Measurements from ENCODE around the gene TSC22D3.

TSC22D3 gene

DNA sequence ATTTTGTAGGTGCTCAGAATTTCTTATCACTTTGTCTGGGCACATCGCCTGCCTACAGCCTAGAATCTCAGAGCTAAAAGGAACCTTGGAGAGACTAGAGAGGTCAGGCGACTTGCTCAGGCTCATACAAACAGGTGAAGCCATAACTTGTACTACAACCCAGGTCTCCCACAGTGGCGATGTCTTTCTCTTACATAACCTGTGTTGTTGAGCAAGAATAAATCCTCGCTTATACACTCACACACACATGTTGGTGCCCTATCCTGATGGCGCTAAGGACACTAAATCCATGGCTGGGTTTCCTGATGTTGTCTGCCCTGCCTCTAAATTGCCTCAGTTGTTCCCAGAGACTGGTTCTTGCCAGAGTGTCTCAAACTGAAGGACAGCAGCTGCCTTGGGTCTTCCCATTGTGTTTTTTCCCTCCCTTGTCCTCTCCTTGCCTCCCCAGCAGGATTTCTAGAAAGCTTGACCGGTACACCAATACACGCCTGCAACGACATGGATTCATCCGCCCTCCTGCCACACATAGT is 1.6 kb downstream of the TSC22D3 start:
- DNase-seq (ENCODE audit: low read depth), result no peak
- TF ChIP-seq POLR2A (IDR thresholded peaks at IDR 0.05; ENCODE audit: extremely low read depth, insufficient read length) (no peak), MYC (IDR thresholded peaks at IDR 0.05; ENCODE audit: low read depth, low read length) (no peak)
- TF ChIP-seq, protein P1, sequence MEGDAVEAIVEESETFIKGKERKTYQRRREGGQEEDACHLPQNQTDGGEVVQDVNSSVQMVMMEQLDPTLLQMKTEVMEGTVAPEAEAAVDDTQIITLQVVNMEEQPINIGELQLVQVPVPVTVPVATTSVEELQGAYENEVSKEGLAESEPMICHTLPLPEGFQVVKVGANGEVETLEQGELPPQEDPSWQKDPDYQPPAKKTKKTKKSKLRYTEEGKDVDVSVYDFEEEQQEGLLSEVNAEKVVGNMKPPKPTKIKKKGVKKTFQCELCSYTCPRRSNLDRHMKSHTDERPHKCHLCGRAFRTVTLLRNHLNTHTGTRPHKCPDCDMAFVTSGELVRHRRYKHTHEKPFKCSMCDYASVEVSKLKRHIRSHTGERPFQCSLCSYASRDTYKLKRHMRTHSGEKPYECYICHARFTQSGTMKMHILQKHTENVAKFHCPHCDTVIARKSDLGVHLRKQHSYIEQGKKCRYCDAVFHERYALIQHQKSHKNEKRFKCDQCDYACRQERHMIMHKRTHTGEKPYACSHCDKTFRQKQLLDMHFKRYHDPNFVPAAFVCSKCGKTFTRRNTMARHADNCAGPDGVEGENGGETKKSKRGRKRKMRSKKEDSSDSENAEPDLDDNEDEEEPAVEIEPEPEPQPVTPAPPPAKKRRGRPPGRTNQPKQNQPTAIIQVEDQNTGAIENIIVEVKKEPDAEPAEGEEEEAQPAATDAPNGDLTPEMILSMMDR (IDR thresholded peaks at IDR 0.05; ENCODE audit: low read depth, low read length), result no peak
- TF ChIP-seq, protein P2, sequence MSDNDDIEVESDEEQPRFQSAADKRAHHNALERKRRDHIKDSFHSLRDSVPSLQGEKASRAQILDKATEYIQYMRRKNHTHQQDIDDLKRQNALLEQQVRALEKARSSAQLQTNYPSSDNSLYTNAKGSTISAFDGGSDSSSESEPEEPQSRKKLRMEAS (IDR thresholded peaks at IDR 0.05; ENCODE audit: low read depth, low read length), result no peak
- H3K4me3 ChIP-seq (ENCODE audit: low read depth, low read length), result no peak overlapping the region

- DNase-seq (ENCODE audit: low read depth), result no peak
- H3K4me3 ChIP-seq (ENCODE audit: low read depth, low read length), result no peak overlapping the region
- TF ChIP-seq MYC (IDR thresholded peaks at IDR 0.05; ENCODE audit: low read depth, low read length) (no peak), POLR2A (IDR thresholded peaks at IDR 0.05; ENCODE audit: extremely low read depth, insufficient read length) (no peak)
- TF ChIP-seq, protein P2 (IDR thresholded peaks at IDR 0.05; ENCODE audit: low read depth, low read length), result no peak
- TF ChIP-seq, protein P1 (IDR thresholded peaks at IDR 0.05; ENCODE audit: low read depth, low read length), result no peak
Observed at GRCh38 chrX:107773206-107773605, 2.4 kb downstream of the TSC22D3 start.

DNA sequence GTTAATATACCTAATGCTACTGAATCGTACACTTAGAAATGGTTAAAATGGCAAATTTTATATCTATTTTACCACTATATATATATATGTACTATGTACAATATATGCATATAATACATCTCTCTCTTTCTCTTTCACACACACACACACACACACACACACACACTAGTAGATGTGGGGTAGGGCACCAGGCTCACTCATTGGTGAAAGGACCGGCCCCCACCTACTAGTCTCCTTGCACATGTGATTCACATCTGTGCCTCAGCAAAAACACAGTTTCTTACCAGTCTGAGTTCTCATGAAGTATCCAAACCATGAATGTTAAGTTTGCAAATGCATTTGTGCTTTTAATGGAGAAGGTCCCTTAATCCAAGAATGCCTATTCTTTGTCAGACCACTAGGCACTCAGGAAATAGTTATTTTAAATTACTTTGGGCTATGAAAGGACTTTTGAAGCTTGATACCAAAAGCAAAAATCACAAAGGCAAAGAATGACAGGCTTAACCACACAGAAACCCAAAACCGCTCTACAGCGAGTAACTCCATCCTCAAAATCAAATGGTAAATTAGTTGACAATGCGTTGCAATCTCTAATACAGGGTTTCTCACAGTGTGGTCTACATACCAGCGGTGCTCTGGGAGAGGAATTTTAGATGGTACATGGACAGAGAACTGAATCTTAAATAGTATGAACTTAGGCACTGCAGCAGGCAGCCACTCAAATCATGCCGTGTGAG is 5.8 kb downstream of the TSC22D3 start:
- no peak for DNase-seq (ENCODE audit: low read depth)
- no peak overlapping the region for H3K4me3 ChIP-seq (ENCODE audit: low read depth, low read length)
- no peak for TF ChIP-seq POLR2A (IDR thresholded peaks at IDR 0.05; ENCODE audit: extremely low read depth, insufficient read length)
- TF ChIP-seq, protein P1 (IDR thresholded peaks at IDR 0.05; ENCODE audit: low read depth, low read length), result no peak
- TF ChIP-seq, protein P2 (IDR thresholded peaks at IDR 0.05; ENCODE audit: low read depth, low read length), result no peak
- TF ChIP-seq MYC (IDR thresholded peaks at IDR 0.05; ENCODE audit: low read depth, low read length), result no peak

DNA sequence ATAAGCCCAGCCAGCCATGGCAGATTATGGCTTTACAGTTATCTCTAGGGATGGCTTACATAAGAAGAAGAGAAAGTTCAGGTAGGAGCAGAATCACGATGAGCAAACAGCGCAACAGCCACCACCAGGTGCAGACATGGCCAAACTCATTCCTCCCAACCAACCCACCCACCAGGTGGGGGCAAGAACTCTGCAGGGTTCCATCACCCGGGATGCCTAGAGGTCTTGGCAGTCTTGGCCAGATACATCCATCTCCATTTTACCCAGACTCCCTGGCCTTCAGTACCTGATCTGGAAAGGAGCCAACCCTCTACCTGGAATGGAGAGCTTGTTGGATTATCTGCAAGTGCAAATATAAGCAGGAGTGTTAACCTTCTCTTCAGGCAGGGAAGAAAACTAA is 7.5 kb downstream of the TSC22D3 start:
- H3K4me3 ChIP-seq (ENCODE audit: low read depth, low read length), result no peak overlapping the region
- no peak for DNase-seq (ENCODE audit: low read depth)
- TF ChIP-seq, protein P1 (IDR thresholded peaks at IDR 0.05; ENCODE audit: low read depth, low read length), result no peak

GRCh38 chrX:107766470-107767150 is 9.0 kb downstream of the TSC22D3 start:
- no peak for TF ChIP-seq POLR2A (IDR thresholded peaks at IDR 0.05; ENCODE audit: extremely low read depth, insufficient read length)
- TF ChIP-seq MYC (IDR thresholded peaks at IDR 0.05; ENCODE audit: low read depth, low read length), result no peak
- TF ChIP-seq, protein P1 (IDR thresholded peaks at IDR 0.05; ENCODE audit: low read depth, low read length), result no peak
- TF ChIP-seq, protein P2 (IDR thresholded peaks at IDR 0.05; ENCODE audit: low read depth, low read length), result no peak

More at GRCh38 chrX:107766470-107767150, 9.0 kb downstream of the TSC22D3 start:
- peak; percentile 53 for DNase-seq (ENCODE audit: low read depth)
- H3K4me3 ChIP-seq (ENCODE audit: low read depth, low read length), result no peak overlapping the region
